ENCODE results near the gene EIF2AK3. TPM values are rescaled to one million over a fixed set of nuclear protein-coding genes. Genes with fewer than 3 reads are reported as not detected.

The EIF2AK3 gene
- total RNA-seq, 3 donors from 2014 or later: 18.1 to 39.1 (median 34.4) TPM

DNA sequence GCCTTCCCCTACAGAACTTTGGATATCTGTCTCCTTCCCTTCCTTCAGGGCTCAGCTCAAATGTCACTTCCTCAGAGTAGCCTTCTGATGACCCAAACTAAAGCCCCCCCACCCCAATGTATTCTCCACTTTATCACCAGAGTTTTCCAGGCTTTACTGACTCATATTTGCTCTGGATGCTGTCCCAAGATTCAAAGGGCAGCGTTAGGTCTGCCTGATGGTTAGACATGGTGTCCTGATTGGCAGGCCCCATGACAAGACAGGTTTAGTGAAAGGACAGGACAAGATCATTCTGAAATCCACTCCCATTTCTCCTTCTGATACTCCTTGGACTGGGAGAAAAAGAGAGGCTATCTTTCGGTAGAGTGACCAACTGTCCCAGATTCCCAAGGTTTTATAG, 41.6 kb upstream of the EIF2AK3 start:
- intact Hi-C loops (cut with DNase I; ENCODE audit: low total_unique reads): no loop called here
- Histone ChIP-seq H3K27ac (no peak overlapping the region), H3K9me3 (no peaks in the 10 kb centered on the region), H3K27me3 (no peaks in the 10 kb centered on the region), H3K36me3 (no peaks in the 10 kb centered on the region), H3K4me3 (no peak overlapping the region), H3K4me1 (no peaks in the 10 kb centered on the region)
- DNase-seq (ENCODE audit: low spot score in 2 of 2): no peak
- TF ChIP-seq, protein P1, sequence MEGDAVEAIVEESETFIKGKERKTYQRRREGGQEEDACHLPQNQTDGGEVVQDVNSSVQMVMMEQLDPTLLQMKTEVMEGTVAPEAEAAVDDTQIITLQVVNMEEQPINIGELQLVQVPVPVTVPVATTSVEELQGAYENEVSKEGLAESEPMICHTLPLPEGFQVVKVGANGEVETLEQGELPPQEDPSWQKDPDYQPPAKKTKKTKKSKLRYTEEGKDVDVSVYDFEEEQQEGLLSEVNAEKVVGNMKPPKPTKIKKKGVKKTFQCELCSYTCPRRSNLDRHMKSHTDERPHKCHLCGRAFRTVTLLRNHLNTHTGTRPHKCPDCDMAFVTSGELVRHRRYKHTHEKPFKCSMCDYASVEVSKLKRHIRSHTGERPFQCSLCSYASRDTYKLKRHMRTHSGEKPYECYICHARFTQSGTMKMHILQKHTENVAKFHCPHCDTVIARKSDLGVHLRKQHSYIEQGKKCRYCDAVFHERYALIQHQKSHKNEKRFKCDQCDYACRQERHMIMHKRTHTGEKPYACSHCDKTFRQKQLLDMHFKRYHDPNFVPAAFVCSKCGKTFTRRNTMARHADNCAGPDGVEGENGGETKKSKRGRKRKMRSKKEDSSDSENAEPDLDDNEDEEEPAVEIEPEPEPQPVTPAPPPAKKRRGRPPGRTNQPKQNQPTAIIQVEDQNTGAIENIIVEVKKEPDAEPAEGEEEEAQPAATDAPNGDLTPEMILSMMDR (IDR thresholded peaks at IDR 0.05): no peak
- TF ChIP-seq POLR2A (IDR thresholded peaks at IDR 0.05) (no peak), POLR2AphosphoS5 (IDR thresholded peaks at IDR 0.05) (no peak)

DNA sequence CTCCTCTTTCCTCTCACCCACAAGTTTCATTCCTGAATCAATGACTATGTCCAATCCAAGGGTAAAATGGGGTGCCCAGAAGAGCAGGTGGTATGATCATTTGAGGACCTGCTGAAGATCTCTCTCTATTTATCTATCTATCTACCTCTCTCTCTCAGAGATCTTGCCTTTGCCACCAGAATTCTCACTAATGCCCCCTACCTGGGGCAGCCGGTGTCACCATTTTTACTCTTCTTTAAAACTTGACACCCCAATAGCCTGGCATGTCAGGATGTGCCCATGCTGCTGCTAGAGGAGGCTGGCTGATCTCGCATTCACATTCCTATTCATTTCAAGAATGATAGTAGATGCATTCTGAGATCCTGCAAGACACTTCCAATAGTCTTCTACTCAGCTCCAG, 40.0 kb upstream of the EIF2AK3 start:
- Histone ChIP-seq H3K27ac (no peak overlapping the region), H3K4me1 (no peaks in the 10 kb centered on the region), H3K9me3 (no peaks in the 10 kb centered on the region), H3K27me3 (no peaks in the 10 kb centered on the region), H3K4me3 (no peak overlapping the region), H3K36me3 (no peaks in the 10 kb centered on the region)
- TF ChIP-seq POLR2AphosphoS5 (IDR thresholded peaks at IDR 0.05): no peak
- TF ChIP-seq, protein P1 (IDR thresholded peaks at IDR 0.05): no peak
- no peak for TF ChIP-seq POLR2A (IDR thresholded peaks at IDR 0.05)
- intact Hi-C loops (cut with DNase I; ENCODE audit: low total_unique reads): no loop called here
- no peak for DNase-seq (ENCODE audit: low spot score in 2 of 2)

DNA sequence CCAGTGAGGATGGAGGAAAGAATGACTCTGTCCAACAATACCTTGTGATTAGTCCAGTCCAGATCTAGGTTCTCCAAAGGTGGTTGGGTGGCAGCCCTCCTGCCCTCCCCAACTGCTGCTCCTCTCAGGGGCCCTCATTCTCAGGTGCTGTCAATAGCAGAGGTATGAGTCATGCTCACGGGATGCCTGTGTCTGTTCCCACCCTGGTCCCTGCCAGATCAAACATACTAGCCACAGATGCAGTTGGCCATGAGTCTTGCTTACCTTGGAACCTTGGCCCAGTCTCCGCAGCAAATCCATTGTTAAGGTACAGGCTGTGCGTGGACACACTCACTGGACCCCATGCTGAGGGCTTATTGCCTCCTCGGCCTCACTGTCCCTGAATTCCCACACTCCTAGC, 39.3 kb upstream of the EIF2AK3 start:
- Histone ChIP-seq H3K27ac (no peak overlapping the region), H3K4me3 (no peak overlapping the region), H3K4me1 (no peaks in the 10 kb centered on the region), H3K9me3 (no peaks in the 10 kb centered on the region), H3K27me3 (no peaks in the 10 kb centered on the region), H3K36me3 (no peaks in the 10 kb centered on the region)
- TF ChIP-seq, protein P1 (IDR thresholded peaks at IDR 0.05): no peak
- no peak for TF ChIP-seq POLR2AphosphoS5 (IDR thresholded peaks at IDR 0.05)
- TF ChIP-seq POLR2A (IDR thresholded peaks at IDR 0.05): no peak
- intact Hi-C loops (cut with DNase I; ENCODE audit: low total_unique reads): no loop called here
- DNase-seq (ENCODE audit: low spot score in 2 of 2): no peak

DNA sequence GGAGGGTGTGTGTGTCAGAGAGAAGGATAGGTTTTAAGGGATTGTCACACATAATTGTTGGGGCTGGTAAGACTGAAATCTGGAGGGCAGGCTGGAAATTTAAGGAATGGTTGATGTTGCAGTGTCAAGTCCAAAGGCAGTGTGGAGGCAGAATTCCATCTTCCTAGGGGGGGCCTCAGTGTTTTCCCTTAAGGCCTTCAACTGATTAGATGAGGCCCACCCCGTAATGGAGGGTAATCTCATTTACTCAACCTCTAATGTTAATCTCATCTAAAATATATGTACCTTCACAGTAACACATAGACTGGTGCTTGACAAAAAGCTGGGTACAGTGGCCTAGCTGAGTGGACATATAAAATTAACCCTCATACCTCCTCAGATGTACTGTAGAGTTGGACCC, 33.4 kb upstream of the EIF2AK3 start:
- DNase-seq (ENCODE audit: low spot score in 2 of 2): no peak
- Histone ChIP-seq H3K36me3 (no peaks in the 10 kb centered on the region), H3K27me3 (no peaks in the 10 kb centered on the region), H3K4me3 (no peak overlapping the region), H3K4me1 (no peaks in the 10 kb centered on the region), H3K27ac (peak overlapping the region; percentile 72 to 86), H3K9me3 (no peaks in the 10 kb centered on the region)
- TF ChIP-seq POLR2AphosphoS5 (IDR thresholded peaks at IDR 0.05) (no peak), POLR2A (IDR thresholded peaks at IDR 0.05) (no peak)
- TF ChIP-seq, protein P1 (IDR thresholded peaks at IDR 0.05): no peak
- intact Hi-C loops (cut with DNase I; ENCODE audit: low total_unique reads): no loop called here

- H3K9me3 ChIP-seq: no peaks in the 10 kb centered on the region
- no peak for TF ChIP-seq POLR2A (IDR thresholded peaks at IDR 0.05)
- TF ChIP-seq POLR2AphosphoS5 (IDR thresholded peaks at IDR 0.05): peak in 1 of 3 donors; percentile 35
- H3K4me3 ChIP-seq: peak overlapping the region in 1 of 3 donors; percentile 32
- H3K27ac ChIP-seq: peak overlapping the region; percentile 72 to 86
- H3K27me3 ChIP-seq: no peaks in the 10 kb centered on the region
- DNase-seq (ENCODE audit: low spot score in 2 of 2): peak in 1 of 2 donors; percentile 59
- H3K4me1 ChIP-seq: no peaks in the 10 kb centered on the region
- H3K36me3 ChIP-seq: no peaks in the 10 kb centered on the region
- intact Hi-C loops (cut with DNase I; ENCODE audit: low total_unique reads): no loop called here
Measured at GRCh38 chr2:88659538-88659915, 32.3 kb upstream of the EIF2AK3 start.
